Measurements from ENCODE around the gene ARID1A. TPM values are rescaled to one million over a fixed set of nuclear protein-coding genes. Genes with fewer than 3 reads are reported as not detected.
A peak's percentile ranks its signal among the peaks of the same experiment; 100 is the strongest.

ARID1A gene
- total RNA-seq, 2 experiments from 2014 or later, result 122 to 123 TPM

DNA sequence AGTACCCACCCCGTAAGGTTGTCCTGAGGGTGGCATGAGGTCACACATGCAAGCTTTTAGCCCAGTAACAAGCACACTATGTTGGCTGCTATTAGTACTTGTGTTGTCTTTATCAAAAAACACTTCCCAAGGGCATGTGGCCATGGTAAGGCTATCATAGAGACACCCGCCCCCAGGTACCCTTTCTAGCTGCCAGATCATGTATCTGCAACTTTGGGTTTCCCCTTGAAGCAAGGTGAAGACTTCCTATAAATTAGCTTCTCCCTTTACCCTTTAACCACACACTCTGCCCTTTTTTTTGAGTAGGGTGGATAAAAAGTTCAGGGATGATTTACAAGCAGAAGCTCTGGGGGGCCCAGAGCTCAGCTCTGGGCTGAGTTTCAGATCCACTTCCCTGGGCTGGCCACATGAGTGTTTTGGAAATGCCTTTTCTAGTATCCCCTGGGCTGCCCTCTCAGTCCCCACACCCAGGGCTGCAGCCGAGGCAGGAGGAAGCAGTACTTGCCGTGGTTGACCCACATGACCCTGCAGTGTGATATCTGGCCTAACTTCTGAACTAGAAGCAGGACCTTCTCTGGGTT is 132.7 kb downstream of the ARID1A start:
- Mint-ChIP-seq H3K27ac (peak overlapping the region; percentile 92), H3K36me3 (ENCODE audit: low read depth) (peaks cover 43% of the 10 kb centered on the region), H3K27me3 (ENCODE audit: low read depth) (no peaks in the 10 kb centered on the region), H3K4me1 (ENCODE audit: low read depth) (peaks cover 67% of the 10 kb centered on the region), H3K4me3 (peak overlapping the region; percentile 95), H3K9me3 (ENCODE audit: insufficient read depth) (no peaks in the 10 kb centered on the region)
- ATAC-seq, result no peak
- DNase-seq, result no peak
- CTCF ChIA-PET, result interaction anchor here (0.9 to 3.5 kb wide), 8 partner anchors 10 to 244 kb away, joined by 3 to 22 read pairs (median 5); partner anchors contain the start of gene PIGV
- POLR2A ChIA-PET, result interaction anchor here (0.6 to 1.5 kb wide), 5 partner anchors 37 to 72 kb away, joined by 3 to 12 read pairs (median 3); partner anchors contain the start of genes GPATCH3 and PIGV

DNA sequence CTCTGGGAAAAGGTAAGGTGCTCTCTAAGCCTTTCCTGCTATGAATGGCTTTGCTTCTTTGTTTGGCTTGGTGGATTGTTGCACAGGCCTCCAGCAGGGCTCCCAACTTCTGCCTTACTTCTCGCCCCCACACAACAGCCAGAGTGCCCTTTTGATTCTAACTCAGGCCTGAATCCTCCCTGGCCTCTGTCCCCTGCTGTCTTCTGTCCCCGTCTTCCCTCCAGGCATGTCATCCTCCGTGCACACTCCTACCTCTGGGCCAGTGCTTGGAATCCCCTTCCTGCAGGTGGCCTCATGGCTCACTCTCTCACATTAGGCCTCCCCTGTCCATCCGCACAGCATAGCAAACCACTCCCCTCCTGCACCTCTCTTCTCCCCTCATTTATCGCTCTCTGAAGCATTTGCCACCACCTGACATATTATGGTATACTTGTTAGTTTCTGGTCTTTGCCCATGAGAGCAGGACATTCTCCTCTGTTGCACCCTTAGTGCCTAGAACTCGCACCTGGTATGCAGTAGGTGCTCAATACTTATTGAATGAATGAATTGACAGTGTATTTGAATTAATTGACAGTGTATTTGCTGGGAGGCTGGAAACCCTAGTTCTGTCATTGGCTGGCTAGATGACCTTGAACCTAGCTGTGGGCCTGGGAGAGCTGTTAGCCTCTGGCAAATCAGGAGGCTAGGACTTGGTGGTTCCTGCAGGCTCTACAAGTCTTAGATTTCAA is 133.5 kb downstream of the ARID1A start:
- peak overlapping the region; percentile 43 for H3K27ac Mint-ChIP-seq
- H3K4me1 Mint-ChIP-seq (ENCODE audit: low read depth), result peaks cover 76% of the 10 kb centered on the region
- no peak for ATAC-seq
- ChIA-PET POLR2A (interaction anchor here (0.9 to 4.8 kb wide), 5 partner anchors 9 to 132 kb away, joined by 3 to 33 read pairs (median 3); no protein-coding TSS in a partner anchor), CTCF (interaction anchor here (1.0 to 5.1 kb wide), 12 partner anchors 8 to 245 kb away, joined by 3 to 54 read pairs (median 6); partner anchors contain the start of genes GPN2 and PIGV)
- H3K9me3 Mint-ChIP-seq (ENCODE audit: insufficient read depth), result no peaks in the 10 kb centered on the region
- H3K27me3 Mint-ChIP-seq (ENCODE audit: low read depth), result no peaks in the 10 kb centered on the region
- peaks cover 50% of the 10 kb centered on the region for H3K36me3 Mint-ChIP-seq (ENCODE audit: low read depth)
- DNase-seq, result no peak
- H3K4me3 Mint-ChIP-seq, result peak overlapping the region; percentile 95

DNA sequence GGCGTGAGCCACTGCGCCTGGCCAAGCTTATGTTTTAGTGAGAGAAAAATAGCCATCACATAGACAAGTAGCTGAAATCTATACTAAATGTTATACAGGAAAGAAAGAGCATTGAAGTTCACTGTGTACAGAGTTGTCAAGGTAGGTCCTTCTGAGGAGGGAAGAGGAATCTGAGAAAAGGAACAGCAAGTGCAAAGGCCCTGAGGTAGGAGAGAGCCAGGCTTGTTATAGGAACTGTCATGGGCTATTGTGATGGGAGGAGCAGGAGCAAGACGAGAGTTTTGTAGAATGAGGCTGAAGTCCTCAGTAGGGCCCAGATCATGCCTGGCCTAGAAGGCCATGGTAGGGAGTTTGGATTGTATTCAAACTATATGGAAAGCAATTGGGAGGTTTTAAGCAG is 135.2 kb downstream of the ARID1A start:
- POLR2A ChIA-PET, result interaction anchor here (4.8 kb wide), 1 partner anchor 34 kb away, joined by 33 read pairs; no protein-coding TSS in a partner anchor
- Mint-ChIP-seq H3K4me3 (no peak overlapping the region), H3K4me1 (ENCODE audit: low read depth) (peaks cover 75% of the 10 kb centered on the region), H3K27ac (peak overlapping the region; percentile 23), H3K9me3 (ENCODE audit: insufficient read depth) (no peaks in the 10 kb centered on the region), H3K36me3 (ENCODE audit: low read depth) (peaks cover 65% of the 10 kb centered on the region), H3K27me3 (ENCODE audit: low read depth) (no peaks in the 10 kb centered on the region)
- CTCF ChIA-PET, result interaction anchor here (0.7 to 5.1 kb wide), 10 partner anchors 10 to 229 kb away, joined by 3 to 88 read pairs (median 9); partner anchors contain the start of gene PIGV
- ATAC-seq (no peak), DNase-seq (no peak)

Other genes starting within 250 kb of the ARID1A start
- 1,000 to 10,000 TPM; 1,268 to 1,303 TPM for gene HMGN2, start 223.6 kb upstream of the ARID1A start, total RNA-seq
- gene RPS6KA1, start 166.3 kb upstream of the ARID1A start, total RNA-seq, result 100 to 1,000 TPM; 179 to 193 TPM
- gene PIGV, start 91.9 kb downstream of the ARID1A start, total RNA-seq, result 10 to 100 TPM; 19.9 to 20.3 TPM
- gene ZDHHC18, start 130.7 kb downstream of the ARID1A start, total RNA-seq, result 10 to 100 TPM; 47.6 to 50.9 TPM
- gene SFN, start 167.1 kb downstream of the ARID1A start, total RNA-seq, result 1 to 10 TPM; 1.8 to 1.9 TPM
- 10 to 100 TPM; 28.9 to 32.8 TPM for gene GPN2, start 194.3 kb downstream of the ARID1A start, total RNA-seq
- 10 to 100 TPM; 14.9 to 16.4 TPM for gene GPATCH3, start 204.5 kb downstream of the ARID1A start, total RNA-seq
- not detected for gene NR0B2, start 218.0 kb downstream of the ARID1A start, total RNA-seq
- 10 to 100 TPM; 85.1 to 91.2 TPM for gene NUDC, start 225.7 kb downstream of the ARID1A start, total RNA-seq

Measured in activated CD8-positive, alpha-beta T cell treated with anti-CD3 and anti-CD28 coated beads, Interleukin-2, amount 10 ng/mL, durations not matched to agents 7 days and 5 days (primary cell).